Heart right ventricle (tissue), 16 donors: ENCODE measurements around the gene YJEFN3. TPM values are rescaled to one million over a fixed set of nuclear protein-coding genes. Genes with fewer than 3 reads are reported as not detected.

ENCODE experiments used
- ATAC-seq, 8 donors: fragments of 200-7000 bp; cut with Tn5 transposase; one replicate each; pipeline ENCODE4 v1.9.1; 2020; ENCODE audit warnings: mild to moderate bottlenecking in 8 of 8, moderate library complexity in 8 of 8, moderate number of reproducible peaks in 1 of 8
- DNase-seq, 2 donors: peaks; one replicate each; pipeline ENCODE4 v3.0.0-alpha.2; 2020
- H3K27ac ChIP-seq, 10 donors: fragments of 200-600 bp; sonication (generic) in 2 of 10; one replicate each; pipeline versions ENCODE4 v1.5.0 to v1.8.0; 2020 to 2022; ENCODE audit warnings: mild to moderate bottlenecking in 3 of 10
- H3K27me3 ChIP-seq, 7 donors: fragments of 200-600 bp; one replicate each; pipeline ENCODE4 v1.8.0; 2021 to 2022; ENCODE audit warnings: mild to moderate bottlenecking in 2 of 7
- H3K36me3 ChIP-seq, 9 donors: fragments of 200-600 bp; sonication (generic) in 1 of 9; one replicate each; pipeline versions ENCODE4 v1.5.0 to v1.8.0; 2020 to 2022; ENCODE audit warnings: mild to moderate bottlenecking in 2 of 9
- H3K4me1 ChIP-seq, 9 donors: fragments of 200-600 bp; sonication (generic) in 1 of 9; one replicate each; pipeline versions ENCODE4 v1.5.0 to v1.8.0; 2020 to 2022; ENCODE audit warnings: mild to moderate bottlenecking in 4 of 9
- H3K4me3 ChIP-seq, 10 donors: fragments of 200-600 bp; sonication (generic) in 2 of 10; one replicate each; pipeline versions ENCODE4 v1.5.0 to v1.8.0; 2020 to 2022; ENCODE audit warnings: mild to moderate bottlenecking in 7 of 10, moderate library complexity in 2 of 10
- H3K9me3 ChIP-seq, 11 donors: fragments of 200-600 bp in 10 of 11; sonication (generic) in 2 of 11; one replicate each; pipeline versions ENCODE4 v1.5.0 to v1.8.0; 2013 to 2022; ENCODE audit warnings: mild to moderate bottlenecking in 2 of 11, control low read depth in 1 of 11, moderate library complexity in 1 of 11
- CTCF ChIP-seq, 9 donors: fragments of 200-600 bp; sonication (generic) in 2 of 9; IDR thresholded peaks; one replicate each; pipeline versions ENCODE4 v1.5.0 to v1.8.0; 2021 to 2022; ENCODE audit warnings: antibody characterized with exemption in 9 of 9, mild to moderate bottlenecking in 5 of 9, moderate library complexity in 1 of 9
- WGBS, 2 donors: extraction: QIAGEN DNeasy Blood & Tissue Kit; methylation state at CpG; one replicate each; pipeline ENCODE4 v1.1.7; 2013; ENCODE audit warnings: inconsistent platforms in 1 of 2; 5-methylcytosine and 5-hydroxymethylcytosine counted together
- intact Hi-C, 10 donors: fragments of 100-400 bp; cut with DNase I; formaldehyde crosslinking; loops; one replicate each; pipeline versions ENCODE4 v1.11.1 to v1.14.2; 2022
- polyA plus RNA-seq, 2 donors: library from polyadenylated mRNA; stranded (reverse); fragments of 200-250 nt; gene quantifications; one replicate each; pipeline ENCODE4 v1.2.3, GENCODE V29; 2013
- total RNA-seq, 10 donors: library from RNA; stranded (reverse); fragmentation: NEBNext Ultra II Directional in 3 of 10; extraction: Animal tissue kit (Norgen Biotek cat#: 25700) in 3 of 10; gene quantifications; one replicate each; pipeline versions ENCODE4 v1.2.1 to v1.2.4, GENCODE V29; 2021 to 2023
- donor health status: Arrhythmogenic right ventricular cardiomyopathy.
- donor health status: ischemic (EF 13 %, LVEDD 7.1; RV severe dilation, severe dysfunction).
- donor health status: healthy with polysubstance abuse.
- donor health status: DM: no; HTN: yes; CAD: no.
- donor health status: DM: no; HTN: no; CAD: no.
- donor health status: ischemic (EF 25% LVEDD 6.9; RV normal size, moderate dysfunction).
- donor health status: ischemic (EF 25% LVEDD 5.7; RV mildly dilated, moderate dysfunction).
- donor health status: healthy.
- donor health status: DM: yes; HTN: yes; CAD: no.
- donor health status: Ischemic cardiomyopathy.
- donor health status: ischemic (EF 35%, LVEDD 5.7; RV mildly dilated, moderate dysfunction).
- donor health status: nonischemic (EF 11% LVEDD 7.7; RV severe dilation, severe dysfunction).
- donor health status: DM: yes; HTN: yes; CAD: no.
- donor health status: PGD.
- donor health status: ischemic (EF 29% LVEDD 5.4; RV normal size, mild dysfunction).
- donor health status: nonischemic (EF 23%, LVEDD 6.1; RV moderate dilation, normal function).

Gene YJEFN3
- total and polyA plus RNA-seq, 12 donors, result 2.1 to 13.1 (median 2.4) TPM

GRCh38 chr19:19533841-19534240 is 5.1 kb downstream of the YJEFN3 start:
- WGBS, 2 donors, result 44 to 55% methylated on average over 6 of the region's 6 CpGs
- Histone ChIP-seq H3K27ac (no peak overlapping the region), H3K9me3 (no peaks in the 10 kb centered on the region), H3K27me3 (peaks cover 0 to 23% (median 11%) of the 10 kb centered on the region in 7 donors), H3K4me3 (no peak overlapping the region), H3K36me3 (peaks cover 0 to 9% (median 0%) of the 10 kb centered on the region in 9 donors), H3K4me1 (peaks cover 8 to 27% (median 24%) of the 10 kb centered on the region in 9 donors)
- DNase-seq (no peak), ATAC-seq (no peak)
- intact Hi-C loops, result loop anchor here (2.0 to 10.0 kb wide), 11 partner anchors 19 to 431 kb away; partner anchors contain the start of gene GMIP (in 4 of the 10)
- peak in 1 of 9 donors; percentile 14 for TF ChIP-seq CTCF (IDR thresholded peaks at IDR 0.05)

GRCh38 chr19:19534556-19535265 is 6.0 kb downstream of the YJEFN3 start:
- H3K9me3 ChIP-seq, result no peaks in the 10 kb centered on the region
- peaks cover 9 to 30% (median 25%) of the 10 kb centered on the region in 9 donors for H3K4me1 ChIP-seq
- intact Hi-C loops, result loop anchor here in 9 of 10 donors (2.0 to 10.0 kb wide), 6 partner anchors 106 to 430 kb away; partner anchors contain the start of gene GMIP (in 3 of the 9)
- H3K36me3 ChIP-seq, result peaks cover 0 to under 1% (median 0%) of the 10 kb centered on the region in 9 donors
- 85 to 86% methylated on average over 27 of the region's 27 CpGs for WGBS, 2 donors
- peaks cover 0 to 31% (median 17%) of the 10 kb centered on the region in 7 donors for H3K27me3 ChIP-seq
- no peak overlapping the region for H3K4me3 ChIP-seq
- H3K27ac ChIP-seq, result no peak overlapping the region
- no peak for ATAC-seq
- no peak for DNase-seq
- TF ChIP-seq CTCF (IDR thresholded peaks at IDR 0.05), result no peak

GRCh38 chr19:19535311-19536191 is 6.8 kb downstream of the YJEFN3 start:
- WGBS, 2 donors, result 90% methylated on average over 34 of the region's 34 CpGs
- H3K4me3 ChIP-seq, result no peak overlapping the region

More at GRCh38 chr19:19535311-19536191, 6.8 kb downstream of the YJEFN3 start:
- Histone ChIP-seq H3K4me1 (peaks cover 9 to 37% (median 21%) of the 10 kb centered on the region in 9 donors), H3K36me3 (no peaks in the 10 kb centered on the region), H3K9me3 (no peaks in the 10 kb centered on the region), H3K27ac (no peak overlapping the region), H3K27me3 (peaks cover 0 to 40% (median 26%) of the 10 kb centered on the region in 7 donors)
- TF ChIP-seq CTCF (IDR thresholded peaks at IDR 0.05), result no peak
- ATAC-seq (no peak), DNase-seq (no peak)
- intact Hi-C loops, result loop anchor here in 5 of 10 donors (2.0 to 10.0 kb wide), 4 partner anchors 105 to 429 kb away; no protein-coding TSS in a partner anchor
